Cortex of kidney (tissue), 1 donor: ENCODE data around the gene IL12RB2.

Source experiments
- DNase-seq: peaks from one replicate; lab custom pipeline; 2025; lab: John Stamatoyannopoulos, UW

IL12RB2 gene, protein sequence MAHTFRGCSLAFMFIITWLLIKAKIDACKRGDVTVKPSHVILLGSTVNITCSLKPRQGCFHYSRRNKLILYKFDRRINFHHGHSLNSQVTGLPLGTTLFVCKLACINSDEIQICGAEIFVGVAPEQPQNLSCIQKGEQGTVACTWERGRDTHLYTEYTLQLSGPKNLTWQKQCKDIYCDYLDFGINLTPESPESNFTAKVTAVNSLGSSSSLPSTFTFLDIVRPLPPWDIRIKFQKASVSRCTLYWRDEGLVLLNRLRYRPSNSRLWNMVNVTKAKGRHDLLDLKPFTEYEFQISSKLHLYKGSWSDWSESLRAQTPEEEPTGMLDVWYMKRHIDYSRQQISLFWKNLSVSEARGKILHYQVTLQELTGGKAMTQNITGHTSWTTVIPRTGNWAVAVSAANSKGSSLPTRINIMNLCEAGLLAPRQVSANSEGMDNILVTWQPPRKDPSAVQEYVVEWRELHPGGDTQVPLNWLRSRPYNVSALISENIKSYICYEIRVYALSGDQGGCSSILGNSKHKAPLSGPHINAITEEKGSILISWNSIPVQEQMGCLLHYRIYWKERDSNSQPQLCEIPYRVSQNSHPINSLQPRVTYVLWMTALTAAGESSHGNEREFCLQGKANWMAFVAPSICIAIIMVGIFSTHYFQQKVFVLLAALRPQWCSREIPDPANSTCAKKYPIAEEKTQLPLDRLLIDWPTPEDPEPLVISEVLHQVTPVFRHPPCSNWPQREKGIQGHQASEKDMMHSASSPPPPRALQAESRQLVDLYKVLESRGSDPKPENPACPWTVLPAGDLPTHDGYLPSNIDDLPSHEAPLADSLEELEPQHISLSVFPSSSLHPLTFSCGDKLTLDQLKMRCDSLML

DNA sequence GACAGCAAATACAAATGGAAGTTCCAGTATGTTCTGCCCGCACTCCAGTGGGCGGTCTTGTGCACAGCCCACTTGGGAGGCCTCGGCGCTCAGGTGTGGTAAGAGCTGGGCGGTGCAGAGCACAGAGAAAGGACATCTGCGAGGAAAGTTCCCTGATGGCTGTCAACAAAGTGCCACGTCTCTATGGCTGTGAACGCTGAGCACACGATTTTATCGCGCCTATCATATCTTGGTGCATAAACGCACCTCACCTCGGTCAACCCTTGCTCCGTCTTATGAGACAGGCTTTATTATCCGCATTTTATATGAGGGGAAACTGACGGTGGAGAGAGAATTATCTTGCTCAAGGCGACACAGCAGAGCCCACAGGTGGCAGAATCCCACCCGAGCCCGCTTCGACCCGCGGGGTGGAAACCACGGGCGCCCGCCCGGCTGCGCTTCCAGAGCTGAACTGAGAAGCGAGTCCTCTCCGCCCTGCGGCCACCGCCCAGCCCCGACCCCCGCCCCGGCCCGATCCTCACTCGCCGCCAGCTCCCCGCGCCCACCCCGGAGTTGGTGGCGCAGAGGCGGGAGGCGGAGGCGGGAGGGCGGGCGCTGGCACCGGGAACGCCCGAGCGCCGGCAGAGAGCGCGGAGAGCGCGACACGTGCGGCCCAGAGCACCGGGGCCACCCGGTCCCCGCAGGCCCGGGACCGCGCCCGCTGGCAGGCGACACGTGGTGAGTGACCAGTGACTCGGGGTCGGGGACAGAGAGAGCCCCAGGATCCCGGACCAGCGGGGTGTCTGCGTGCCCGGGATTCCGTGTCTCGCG is at the start of gene IL12RB2:
Gene IL12RB2, plus strand, starts transcription at position 623 of the 810 bp plus-strand sequence. CDS start 12,496 bp downstream, outside the sequence.
- DNase-seq: no peak

DNA sequence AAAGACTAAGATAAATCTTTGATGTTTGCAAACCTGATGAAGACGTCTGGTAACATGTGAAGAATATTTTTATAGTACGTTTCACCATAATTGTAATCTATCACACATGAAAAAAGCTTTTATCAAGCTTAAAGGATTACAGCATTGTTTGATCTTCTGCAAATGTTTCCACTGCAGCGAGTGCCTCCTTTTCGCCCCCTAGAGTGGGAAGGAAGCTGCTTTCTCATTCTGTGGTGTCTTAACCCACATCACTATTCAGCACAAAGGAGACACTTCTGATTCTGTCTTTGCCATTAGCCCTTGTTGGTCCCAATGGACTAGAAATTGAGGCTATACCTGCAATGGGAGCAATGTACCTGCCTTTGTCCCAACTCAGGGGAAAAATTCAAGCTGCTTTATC is 46.0 kb upstream of the IL12RB2 start:
- DNase-seq: no peak

DNA sequence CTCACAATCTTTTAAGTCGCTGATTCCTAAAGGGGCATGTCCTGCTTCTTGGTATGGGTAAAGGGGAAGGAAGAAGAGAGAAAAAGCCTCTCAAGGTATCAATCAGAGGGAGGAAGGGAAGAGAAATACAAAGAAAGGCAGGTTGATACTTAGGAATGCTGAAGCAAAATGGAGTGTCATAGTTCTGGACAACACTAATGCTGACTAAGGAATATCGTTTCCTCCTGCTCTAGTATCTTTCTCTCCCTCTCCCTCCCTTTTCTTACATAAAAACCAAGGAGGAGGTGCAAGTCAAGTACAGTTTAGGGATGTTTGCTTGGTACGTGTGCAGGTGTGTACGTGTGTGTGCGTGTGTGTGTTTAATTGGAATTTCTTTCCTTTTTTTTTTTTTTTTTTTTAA is 44.9 kb upstream of the IL12RB2 start:
- no peak for DNase-seq

DNA sequence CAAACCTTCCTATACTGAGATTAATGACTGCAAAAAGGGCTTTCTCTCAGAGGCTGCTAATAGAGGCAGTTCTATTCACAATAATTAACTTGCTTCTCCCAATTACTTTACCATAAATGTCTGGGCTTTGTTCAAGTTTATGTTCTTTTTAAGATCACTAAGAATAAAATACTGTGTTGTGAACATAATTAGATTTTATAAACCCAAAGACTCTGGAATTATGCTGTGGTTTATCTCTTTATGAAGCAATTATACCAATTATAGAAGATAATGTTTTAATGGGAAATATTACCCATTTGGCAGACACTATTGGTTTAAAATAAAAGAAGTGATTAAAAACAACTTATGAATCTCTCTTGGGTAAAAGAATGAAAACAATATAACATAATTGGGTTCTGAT is 43.5 kb upstream of the IL12RB2 start:
- no peak for DNase-seq

DNA sequence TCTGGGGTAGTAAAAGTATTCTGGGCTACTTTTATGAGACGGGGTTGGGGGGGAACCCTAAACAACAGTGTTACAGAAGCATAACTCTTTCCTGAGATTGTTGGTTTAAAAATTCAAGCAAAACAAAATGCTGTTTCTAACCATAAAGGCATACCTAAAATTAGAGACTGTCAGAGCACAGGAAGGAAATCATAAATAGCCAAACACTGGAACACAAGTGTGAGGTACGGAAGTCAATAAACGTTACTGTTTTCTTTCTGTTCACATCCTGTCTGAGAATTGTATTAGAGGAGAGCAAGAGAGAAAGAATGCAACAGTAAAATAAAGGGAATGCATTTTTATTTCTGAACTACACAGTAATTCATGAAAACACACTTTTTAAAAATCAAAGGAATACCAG is 42.8 kb upstream of the IL12RB2 start:
- DNase-seq: no peak

DNA sequence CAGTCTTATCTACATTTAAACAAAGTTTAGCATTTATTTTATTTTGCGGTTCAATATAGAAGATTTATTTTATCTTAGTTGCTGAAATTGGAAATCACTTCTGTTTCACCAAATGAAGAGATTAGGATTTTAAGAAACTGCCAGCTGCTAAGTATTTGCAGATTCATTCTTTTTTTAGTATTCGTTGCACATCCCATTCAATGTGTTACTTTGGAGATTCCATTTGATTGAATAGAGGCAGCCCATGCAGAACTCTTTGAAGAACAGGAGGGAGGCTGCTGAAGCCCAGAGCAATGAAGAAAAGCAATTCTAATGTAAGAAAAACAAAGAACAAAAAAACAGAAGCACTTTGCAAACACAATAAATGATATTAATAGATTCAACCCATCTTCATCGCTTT is 38.6 kb upstream of the IL12RB2 start:
- no peak for DNase-seq

DNA sequence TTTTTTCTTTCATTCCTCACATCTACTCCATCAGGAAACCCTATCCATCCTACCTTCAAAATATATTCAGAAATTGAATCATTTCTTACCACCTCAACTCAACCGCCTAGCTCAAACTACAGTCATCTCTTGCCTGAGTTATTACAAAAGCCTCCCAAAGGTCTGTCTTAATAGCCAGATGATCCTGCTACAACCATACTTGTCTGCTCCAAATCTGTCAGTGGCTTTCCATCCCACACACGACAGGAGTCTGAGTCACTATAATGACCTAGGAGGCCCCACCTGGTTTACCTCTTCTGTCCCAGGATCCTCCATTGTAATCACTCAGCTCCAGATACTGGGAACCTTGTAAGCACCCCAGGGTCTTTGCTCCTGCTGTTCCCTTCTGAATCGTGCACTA is 37.1 kb upstream of the IL12RB2 start:
- DNase-seq: no peak

DNA sequence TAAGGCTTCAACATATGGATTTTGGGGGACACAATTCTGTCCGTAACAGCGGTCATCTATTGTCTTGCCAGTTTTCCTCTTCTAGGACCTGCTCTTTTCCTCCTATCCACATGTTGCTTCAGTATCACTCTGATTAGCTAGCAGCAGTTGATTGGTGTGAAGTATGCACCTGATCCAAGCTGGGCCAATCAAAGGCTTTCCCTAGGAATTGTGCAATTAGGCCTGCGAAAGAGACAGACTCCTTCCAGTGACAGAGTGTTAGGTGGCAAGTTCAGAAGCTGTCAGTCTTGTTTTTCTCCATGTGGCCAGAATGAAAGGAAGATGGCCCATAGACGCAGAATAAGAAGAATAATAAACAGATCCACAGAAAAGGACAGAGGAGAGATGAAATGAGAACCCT is 34.1 kb upstream of the IL12RB2 start:
- DNase-seq: no peak

DNA sequence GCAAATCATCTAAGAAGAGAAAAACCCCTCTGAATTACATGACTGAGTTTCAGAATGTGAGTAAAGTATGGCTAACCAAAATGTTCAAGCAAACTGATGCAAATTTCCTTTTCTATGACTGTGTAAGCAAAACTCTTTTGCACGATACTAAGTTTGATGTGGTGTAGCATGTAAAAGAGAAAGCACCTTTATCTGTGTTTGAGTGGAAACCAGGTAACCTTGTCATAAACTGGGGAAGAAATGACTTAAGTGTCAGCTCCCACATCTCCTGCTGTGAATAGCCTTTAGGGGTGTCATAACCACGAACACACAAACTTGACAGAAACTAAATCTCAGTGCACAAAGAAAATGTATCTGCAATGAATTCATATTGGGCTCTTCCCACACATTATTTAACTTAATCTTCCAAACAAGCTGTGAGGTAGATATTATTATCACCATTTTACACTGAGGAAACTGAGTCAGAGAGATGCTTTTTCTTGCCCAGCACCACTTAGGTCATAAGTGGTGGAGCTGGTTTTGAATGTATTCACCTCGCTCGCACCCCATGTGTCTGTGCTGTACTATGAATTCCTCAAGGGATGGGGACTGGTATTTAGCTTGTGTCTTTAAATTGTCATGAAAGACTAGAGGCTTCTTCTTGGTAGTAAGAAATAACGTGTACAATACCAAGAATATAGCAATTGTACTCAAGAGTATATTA is 32.9 kb upstream of the IL12RB2 start:
- DNase-seq: no peak

DNA sequence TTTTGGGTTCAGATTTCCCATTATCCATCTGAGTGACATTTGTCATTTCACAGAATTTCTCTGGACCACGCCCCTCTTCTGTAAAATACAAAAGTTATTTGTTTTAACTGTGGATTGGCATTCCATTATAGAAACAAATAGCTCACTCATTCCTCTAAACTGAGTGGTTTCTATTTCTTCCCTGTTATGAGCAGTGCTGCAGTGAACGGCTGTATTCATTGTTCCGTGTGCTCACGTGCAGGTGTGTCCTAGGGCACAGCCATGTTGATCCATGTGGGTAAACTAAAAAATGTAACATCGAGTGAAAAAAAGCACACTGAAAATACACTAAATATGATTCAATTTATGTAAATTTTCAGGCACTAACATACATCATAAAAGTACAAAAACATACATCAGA is 27.0 kb upstream of the IL12RB2 start:
- DNase-seq: no peak

DNA sequence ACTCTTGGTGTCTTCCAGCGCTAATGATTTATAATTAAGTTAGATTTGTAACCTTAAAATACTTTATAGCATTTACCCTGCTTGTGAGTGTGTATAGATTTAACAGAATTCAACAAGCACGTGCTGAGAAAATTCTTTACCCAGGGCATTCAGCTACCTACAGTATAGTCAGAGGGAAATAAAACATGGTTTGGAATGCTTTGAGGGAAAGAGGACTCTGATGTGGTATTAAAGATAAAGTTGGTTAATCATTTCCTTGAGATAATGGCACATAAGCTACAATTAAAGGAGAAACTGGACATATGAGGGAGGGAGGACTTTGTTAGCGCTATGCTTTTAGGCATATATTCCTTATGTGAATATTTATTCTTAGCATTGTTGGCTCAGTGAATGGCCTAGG is 26.4 kb upstream of the IL12RB2 start:
- DNase-seq: no peak

DNA sequence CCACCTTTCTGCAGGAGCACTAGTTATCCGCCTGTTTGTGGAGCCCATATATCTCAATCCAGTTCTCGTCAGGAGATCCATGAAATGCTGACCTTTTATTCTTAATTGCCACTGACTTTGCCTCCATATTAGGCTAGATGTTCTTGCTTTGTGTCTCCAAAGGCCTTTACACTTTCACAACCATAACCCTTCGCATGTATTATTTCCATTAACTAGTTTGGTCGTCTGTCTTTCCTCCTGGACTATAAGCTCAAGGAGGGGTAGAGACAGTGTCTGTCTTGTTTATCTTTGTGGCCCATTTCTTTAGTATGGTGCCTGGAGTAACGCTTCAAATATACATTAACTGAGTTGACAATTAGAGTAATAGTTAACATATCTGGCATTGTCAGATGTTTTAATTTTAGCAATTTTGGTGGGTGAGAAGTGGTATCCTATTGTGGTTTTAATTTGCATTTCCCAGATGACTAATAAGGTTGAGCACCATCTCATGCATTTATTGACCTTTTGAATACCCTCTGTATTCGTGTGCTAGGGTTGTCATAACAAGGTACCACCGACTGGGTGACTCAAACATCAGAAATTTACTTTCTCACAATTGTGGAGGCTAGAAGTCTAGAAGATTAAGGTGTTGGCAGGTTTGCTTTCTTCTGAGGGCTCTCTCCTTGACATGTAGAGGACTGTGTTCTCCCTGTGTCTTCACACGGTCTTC is 21.7 kb upstream of the IL12RB2 start:
- DNase-seq: no peak

DNA sequence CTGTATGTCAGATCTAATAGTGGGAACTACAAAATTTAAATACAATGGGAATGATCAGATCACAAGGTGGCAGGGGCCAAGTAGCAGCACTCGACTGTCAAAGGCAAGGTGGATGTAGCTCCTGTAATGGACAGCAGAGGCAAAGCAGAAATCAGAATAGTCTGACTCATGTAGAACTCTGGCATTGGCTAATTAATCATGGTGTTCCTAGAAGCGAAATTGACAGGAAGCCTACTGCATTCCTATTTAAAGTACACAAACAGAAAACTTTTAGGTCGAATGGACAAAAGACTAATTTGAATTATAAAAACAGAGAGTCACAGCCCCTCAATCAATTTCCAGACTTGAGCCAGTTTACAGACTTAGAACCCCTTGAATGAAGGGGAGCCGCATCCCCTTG is 17.4 kb upstream of the IL12RB2 start:
- DNase-seq: no peak

DNA sequence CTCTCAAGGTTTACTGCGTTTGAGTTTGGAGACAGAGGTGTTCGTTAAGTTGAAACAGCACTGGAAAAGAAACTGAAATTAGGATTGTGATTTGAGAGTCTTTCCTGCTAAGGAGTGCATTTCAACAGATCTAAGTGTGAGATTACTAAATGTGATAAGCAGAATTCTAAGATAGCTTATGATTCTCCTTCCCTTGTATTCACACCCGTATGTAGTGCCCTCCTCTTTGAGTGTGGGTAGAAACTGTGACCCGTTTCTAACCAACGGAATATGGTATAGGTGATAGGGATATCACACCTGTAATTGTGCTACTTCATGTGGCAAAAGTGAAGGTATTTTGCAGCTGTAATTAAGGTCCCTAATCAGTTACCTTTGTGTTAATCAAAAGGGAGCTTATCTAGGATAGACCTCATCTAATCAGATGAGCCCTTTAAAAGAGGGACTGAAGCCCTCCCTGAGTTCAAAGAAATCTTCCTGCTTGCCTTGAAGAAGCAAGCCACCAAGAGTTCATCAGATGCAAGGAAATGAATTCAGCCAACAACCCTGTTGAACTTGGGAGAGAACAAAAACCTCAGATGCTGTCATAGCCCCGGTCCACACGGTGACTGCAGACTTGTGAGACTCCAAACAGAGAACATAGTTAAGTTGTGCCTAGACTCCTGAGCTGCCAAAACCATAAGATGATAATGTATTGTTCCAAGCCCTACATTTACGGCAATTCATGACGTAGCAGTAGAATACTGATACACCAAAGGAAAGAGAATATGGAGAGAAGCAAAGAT is 12.6 kb upstream of the IL12RB2 start:
- DNase-seq: no peak

DNA sequence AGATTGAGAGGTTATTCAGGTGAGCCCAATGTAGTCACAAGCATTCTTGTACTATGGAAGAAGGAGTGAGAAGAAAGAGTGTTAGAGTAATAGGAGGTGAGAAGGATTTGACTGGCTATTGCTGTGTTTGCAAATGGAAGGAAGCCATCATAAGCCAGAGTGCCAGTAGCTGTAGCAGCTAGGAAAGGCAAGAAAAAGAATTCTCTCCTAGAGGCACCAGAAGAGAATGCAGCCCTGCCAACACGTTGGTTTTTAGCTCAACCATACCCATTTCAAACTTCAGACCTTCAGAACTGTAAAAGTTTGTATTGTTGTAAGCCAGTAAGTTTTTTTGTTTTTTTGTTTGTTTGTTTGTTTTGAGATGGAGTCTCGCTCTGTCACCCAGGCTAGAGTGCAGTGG is 8.9 kb upstream of the IL12RB2 start:
- DNase-seq: no peak

DNA sequence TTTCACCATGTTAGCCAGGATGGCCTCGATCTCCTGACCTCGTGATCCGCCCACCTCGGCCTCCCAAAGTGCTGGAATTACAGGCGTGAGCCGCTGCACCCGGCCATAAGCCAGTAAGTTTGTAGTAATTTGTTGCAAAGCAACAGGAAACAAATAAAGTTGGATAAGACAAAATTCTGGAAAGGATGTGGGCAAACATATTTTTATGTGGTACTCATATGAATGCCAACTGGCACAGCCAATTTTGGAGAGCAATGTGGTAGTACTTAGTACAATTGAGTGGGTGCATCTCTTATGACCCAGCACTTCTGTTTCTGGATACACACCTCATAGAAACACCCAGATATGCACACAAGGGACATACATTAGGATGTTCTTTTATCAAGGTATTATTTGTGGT is 8.4 kb upstream of the IL12RB2 start:
- no peak for DNase-seq

DNA sequence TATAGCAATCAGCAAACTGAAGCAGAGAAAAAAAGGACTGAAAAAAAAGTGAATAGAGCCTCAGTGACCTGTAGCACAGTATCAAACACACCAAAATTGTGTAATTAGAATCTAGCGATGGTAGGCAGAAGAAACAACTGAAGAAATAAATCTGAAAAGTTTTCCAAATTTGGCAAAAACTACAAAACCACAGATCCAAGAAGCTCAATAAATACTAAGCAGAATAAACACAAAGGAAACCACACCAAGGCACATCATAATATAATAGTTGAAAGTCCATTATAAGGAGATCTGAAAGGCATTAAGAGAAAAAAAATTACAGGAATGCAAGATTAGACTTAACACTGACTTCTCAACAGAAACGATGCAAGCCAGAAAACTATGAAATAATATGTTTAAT is 7.1 kb upstream of the IL12RB2 start:
- DNase-seq: no peak

DNA sequence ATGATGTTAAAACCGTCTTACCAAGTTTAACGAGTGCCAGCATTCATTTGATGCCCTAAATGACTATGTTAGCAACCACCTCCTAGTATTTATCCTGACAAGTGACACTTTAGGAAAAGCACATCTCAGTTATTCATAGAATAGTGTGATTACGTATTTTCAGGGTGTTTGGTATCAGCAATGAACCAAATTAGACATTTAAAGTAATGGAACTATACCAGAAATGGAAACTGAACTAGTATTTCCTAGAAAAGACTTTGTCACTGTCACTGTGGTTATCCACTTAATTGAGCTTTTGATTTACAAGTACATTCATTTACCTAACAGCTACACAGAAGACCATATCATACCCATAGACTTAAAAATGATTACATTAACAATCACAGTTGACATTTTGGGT is 3.6 kb upstream of the IL12RB2 start:
- no peak for DNase-seq

DNA sequence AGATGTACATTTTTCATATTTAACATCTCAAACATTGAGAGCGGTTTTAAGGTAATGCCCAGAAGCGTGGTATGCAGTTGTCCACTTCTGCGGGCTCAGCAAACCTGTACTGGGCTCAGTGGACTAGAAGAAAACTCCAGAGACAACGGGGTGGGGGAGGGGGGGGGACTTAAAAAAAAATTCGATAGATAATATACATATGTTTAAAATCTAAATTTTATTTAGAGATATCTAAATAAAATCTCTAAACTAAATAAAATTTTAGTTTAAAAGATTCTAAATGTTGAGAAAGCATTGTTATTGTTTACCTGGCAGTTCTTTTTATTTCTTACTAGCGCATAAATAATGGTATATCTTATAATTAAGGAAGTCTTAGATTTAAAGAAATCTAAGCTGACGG is 1.1 kb upstream of the IL12RB2 start:
- no peak for DNase-seq

DNA sequence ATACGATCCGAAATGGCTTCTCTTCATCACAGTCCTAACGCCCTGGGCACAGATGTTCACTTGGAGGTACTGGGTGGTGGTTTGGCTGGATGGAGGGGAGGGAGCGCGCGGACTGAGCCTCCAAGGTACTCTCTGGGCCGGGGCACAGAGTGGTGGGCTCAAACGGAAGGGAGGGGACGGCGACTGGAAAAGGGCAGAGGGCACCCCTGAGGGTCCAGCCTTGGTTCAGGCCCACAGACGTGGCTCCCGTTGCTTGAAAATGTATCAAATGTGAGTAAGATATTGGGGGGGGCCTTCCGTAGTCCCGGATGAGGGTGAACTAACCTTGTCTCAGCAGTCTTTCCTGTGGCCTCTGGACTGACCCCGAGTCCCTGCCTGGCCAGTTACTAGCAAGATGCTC is 463 bp downstream of the IL12RB2 start:
- no peak for DNase-seq
